Stomach (tissue), 9 donors: Measurements from ENCODE around the gene S100A5. TPM values are rescaled to one million over a fixed set of nuclear protein-coding genes. Genes with fewer than 3 reads are reported as not detected.
"Not testable (repeated sequence)": the region's sequence is repeated elsewhere in the genome, so short reads cannot be mapped to it uniquely, and the experiment has no call there.

ENCODE experiments used
- DNase-seq, 2 donors: peaks; one replicate each; pipeline versions ENCODE4 v3.0.0 to v3.0.0-alpha.2; 2013 to 2019
- H3K27ac ChIP-seq, 5 donors: fragments of 200-600 bp in 4 of 5; sonication (generic) in 4 of 5; one replicate each; pipeline ENCODE4 v1.5.1; 2013 to 2019; ENCODE audit warnings: mild to moderate bottlenecking in 1 of 5, moderate library complexity in 1 of 5
- H3K27me3 ChIP-seq, 3 donors: fragments of 200-600 bp; sonication (generic); one replicate each; pipeline ENCODE4 v1.5.1; 2017 to 2019; ENCODE audit warnings: mixed run types in 1 of 3
- H3K36me3 ChIP-seq, 4 donors: fragments of 200-600 bp; sonication (generic); 1 replicate in 3 of 4; 2 replicates in 1 of 4; pipeline ENCODE4 v1.5.1; 2016 to 2019
- H3K4me1 ChIP-seq, 4 donors: fragments of 200-600 bp; sonication (generic); one replicate each; pipeline ENCODE4 v1.5.1; 2016 to 2019
- H3K4me3 ChIP-seq, 4 donors: fragments of 200-600 bp; sonication (generic) in 3 of 4; one replicate each; pipeline ENCODE4 v1.5.1; 2016 to 2019; ENCODE audit warnings: mild to moderate bottlenecking in 1 of 4
- H3K9me3 ChIP-seq, 4 donors: fragments of 200-600 bp; sonication (generic); one replicate each; pipeline ENCODE4 v1.5.1; 2016 to 2019
- EP300 ChIP-seq: sonication (generic); formaldehyde crosslinking; IDR thresholded peaks from one replicate; pipeline ENCODE4 v1.6.1; 2017; ENCODE audit warnings: antibody characterized with exemption
- POLR2A ChIP-seq, 4 donors: fragments of 450-650 bp; IDR thresholded peaks; one replicate each; pipeline ENCODE4 v1.6.1; 2016; ENCODE audit warnings: antibody characterized with exemption in 4 of 4, control low read depth in 2 of 4, mild to moderate bottlenecking in 1 of 4, moderate library complexity in 1 of 4
- POLR2AphosphoS5 ChIP-seq, 3 donors: sonication (generic); formaldehyde crosslinking; IDR thresholded peaks; one replicate each; pipeline ENCODE4 v1.6.1; 2016; ENCODE audit warnings: antibody characterized with exemption in 3 of 3
- WGBS, 5 donors: extraction: QIAGEN DNeasy Blood & Tissue Kit in 3 of 5; methylation state at CpG; one replicate each; pipeline versions ENCODE4 v1.1.5 to v1.1.7; 2013 to 2018; 5-methylcytosine and 5-hydroxymethylcytosine counted together
- intact Hi-C: fragments of 100-400 bp; cut with DNase I; formaldehyde crosslinking; loops from one replicate; pipeline ENCODE4 v1.15.1; 2023; ENCODE audit warnings: low total_unique reads
- polyA plus RNA-seq, 3 donors: library from polyadenylated mRNA; stranded (reverse); fragments of 200-250 nt; gene quantifications; one replicate each; pipeline ENCODE4 v1.2.3, GENCODE V29; 2013
- total RNA-seq, 5 donors: library from RNA; depleted of rRNA; stranded (reverse); fragments of >200 nt; gene quantifications; one replicate each; pipeline versions ENCODE4 v1.1.0 to v1.2.3, GENCODE V29; 2014 to 2016
- TF ChIP-seq, protein P1 (sequence below), 7 experiments: fragments of 450-650 bp in 4 of 7; fragments of 200-600 bp in 3 of 7; sonication (generic) in 3 of 7; IDR thresholded peaks; one replicate each; pipeline ENCODE4 v1.5.1; 2016 to 2019; ENCODE audit warnings: antibody characterized with exemption in 7 of 7, control low read depth in 2 of 7, mild to moderate bottlenecking in 1 of 7
- donor health status: healthy with polysubstance abuse.
- donor health status: Bipolar disorder and iron deficiency.
- donor health status: healthy.

Gene S100A5
- total and polyA plus RNA-seq, 8 donors, result not detected

DNA sequence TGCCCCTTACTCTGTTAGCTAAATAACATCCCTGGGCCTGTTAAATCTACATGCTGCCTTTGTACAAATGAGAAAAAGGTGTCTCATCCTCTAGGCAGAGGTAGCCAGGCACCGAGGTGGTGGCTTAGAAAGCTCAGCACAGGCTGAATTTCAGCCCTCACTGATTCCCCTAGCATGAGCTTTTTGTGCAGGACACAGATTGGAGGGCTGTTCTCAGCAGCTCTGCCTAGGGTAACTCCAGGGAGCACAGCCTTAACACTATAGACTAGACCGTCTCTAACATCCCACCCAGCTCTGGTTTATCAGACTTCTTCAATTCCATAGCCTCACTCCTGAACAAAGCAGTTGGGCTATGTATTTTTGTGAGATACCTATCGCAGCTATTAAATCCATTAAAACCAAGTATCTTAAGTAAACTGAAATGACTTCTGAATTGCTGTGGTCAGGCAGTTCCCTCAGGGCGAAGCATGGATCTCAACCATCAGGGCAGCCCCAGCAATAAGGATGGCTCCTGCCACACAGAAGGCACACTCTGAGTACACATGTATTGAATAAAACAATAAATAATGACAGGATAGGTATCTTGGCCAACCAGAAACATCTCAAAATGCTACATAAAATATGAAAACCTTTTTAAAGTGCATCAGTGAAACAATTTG is 19.8 kb downstream of the S100A5 start:
- intact Hi-C loops, result no loop called here
- Histone ChIP-seq H3K27me3 (no peaks in the 10 kb centered on the region), H3K36me3 (no peaks in the 10 kb centered on the region), H3K4me3 (no peak overlapping the region), H3K27ac (no peak overlapping the region), H3K9me3 (no peaks in the 10 kb centered on the region), H3K4me1 (peaks cover 0 to 7% (median 3%) of the 10 kb centered on the region in 4 donors)
- no peak for DNase-seq
- TF ChIP-seq EP300, result no peak
- no peak for TF ChIP-seq POLR2AphosphoS5 (IDR thresholded peaks at IDR 0.05)
- TF ChIP-seq POLR2A (IDR thresholded peaks at IDR 0.05), result no peak
- TF ChIP-seq, protein P1, sequence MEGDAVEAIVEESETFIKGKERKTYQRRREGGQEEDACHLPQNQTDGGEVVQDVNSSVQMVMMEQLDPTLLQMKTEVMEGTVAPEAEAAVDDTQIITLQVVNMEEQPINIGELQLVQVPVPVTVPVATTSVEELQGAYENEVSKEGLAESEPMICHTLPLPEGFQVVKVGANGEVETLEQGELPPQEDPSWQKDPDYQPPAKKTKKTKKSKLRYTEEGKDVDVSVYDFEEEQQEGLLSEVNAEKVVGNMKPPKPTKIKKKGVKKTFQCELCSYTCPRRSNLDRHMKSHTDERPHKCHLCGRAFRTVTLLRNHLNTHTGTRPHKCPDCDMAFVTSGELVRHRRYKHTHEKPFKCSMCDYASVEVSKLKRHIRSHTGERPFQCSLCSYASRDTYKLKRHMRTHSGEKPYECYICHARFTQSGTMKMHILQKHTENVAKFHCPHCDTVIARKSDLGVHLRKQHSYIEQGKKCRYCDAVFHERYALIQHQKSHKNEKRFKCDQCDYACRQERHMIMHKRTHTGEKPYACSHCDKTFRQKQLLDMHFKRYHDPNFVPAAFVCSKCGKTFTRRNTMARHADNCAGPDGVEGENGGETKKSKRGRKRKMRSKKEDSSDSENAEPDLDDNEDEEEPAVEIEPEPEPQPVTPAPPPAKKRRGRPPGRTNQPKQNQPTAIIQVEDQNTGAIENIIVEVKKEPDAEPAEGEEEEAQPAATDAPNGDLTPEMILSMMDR (IDR thresholded peaks at IDR 0.05), result no peak
- 62 to 75% (median 67%) methylated on average over 4 of the region's 4 CpGs for WGBS, 5 donors

DNA sequence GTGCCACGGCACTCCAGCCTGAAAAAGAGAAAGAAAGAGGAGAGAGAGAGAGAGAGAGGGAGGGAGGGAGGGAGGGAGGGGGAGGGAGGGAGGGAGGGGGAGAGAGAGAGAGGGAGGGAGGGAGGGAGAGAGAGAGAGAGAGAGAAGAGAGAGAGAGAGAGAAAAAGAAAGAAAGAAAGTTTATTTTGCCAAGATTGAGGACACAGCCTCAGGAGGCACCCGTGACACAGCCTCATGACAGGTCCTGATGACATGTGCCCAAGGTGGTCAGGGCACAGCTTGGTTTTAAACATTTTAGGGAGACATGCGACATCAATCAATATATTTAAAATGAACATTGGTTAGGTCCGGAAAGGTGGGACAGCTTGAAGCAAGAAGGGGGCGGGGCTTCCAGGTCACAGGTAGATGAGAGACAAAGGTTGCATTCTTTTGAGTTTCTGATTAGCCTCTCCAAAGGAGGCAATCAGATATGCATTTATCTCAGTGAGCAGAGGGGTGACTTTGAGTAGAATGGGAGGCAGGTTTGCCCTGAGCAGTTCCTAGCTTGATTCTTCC is 20.5 kb downstream of the S100A5 start:
- H3K36me3 ChIP-seq, H3K27ac ChIP-seq, H3K4me3 ChIP-seq, intact Hi-C loops, H3K27me3 ChIP-seq, H3K9me3 ChIP-seq: not testable (repeated sequence)
- 49 to 62% (median 54%) methylated on average over 4 to 5 of the region's 5 CpGs for WGBS, 5 donors
- peak in 1 of 2 donors; percentile 59 for DNase-seq
- H3K4me1 ChIP-seq, result peaks cover 6 to 14% (median 9%) of the 10 kb centered on the region in 4 donors

DNA sequence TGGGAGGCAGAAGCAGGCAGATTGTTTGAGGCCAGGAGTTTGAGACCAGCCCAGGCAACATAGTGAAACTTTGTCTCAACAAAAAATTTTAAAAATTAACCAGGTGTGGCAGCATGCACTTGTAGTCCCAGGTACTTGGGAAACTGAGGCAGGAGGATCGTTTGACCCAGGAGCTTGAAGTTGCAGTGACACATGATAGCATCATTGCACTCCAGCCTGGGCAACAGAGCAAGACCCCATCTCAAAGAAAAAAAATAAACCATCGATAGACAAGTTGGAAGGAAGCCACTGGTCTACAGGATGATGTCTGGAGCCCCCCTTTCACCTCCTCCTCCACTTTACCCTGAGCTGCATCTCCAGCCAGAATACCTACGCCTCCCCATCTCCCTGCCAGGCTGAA is 21.5 kb downstream of the S100A5 start:
- H3K36me3 ChIP-seq, result no peaks in the 10 kb centered on the region
- H3K4me1 ChIP-seq, result peaks cover 6 to 20% (median 10%) of the 10 kb centered on the region in 4 donors
- no peak for DNase-seq
- H3K27ac ChIP-seq, result no peak overlapping the region
- H3K4me3 ChIP-seq, result no peak overlapping the region
- intact Hi-C loops, result loop anchor here (5.0 kb wide), 1 partner anchor 43 kb away; no protein-coding TSS in a partner anchor
- 89 to 96% (median 91%) methylated on average over 3 of the region's 3 CpGs for WGBS, 5 donors
- H3K27me3 ChIP-seq, result no peaks in the 10 kb centered on the region
- no peaks in the 10 kb centered on the region for H3K9me3 ChIP-seq
- TF ChIP-seq, protein P1 (IDR thresholded peaks at IDR 0.05), result no peak
- TF ChIP-seq EP300, result no peak
- TF ChIP-seq POLR2AphosphoS5 (IDR thresholded peaks at IDR 0.05), result no peak
- TF ChIP-seq POLR2A (IDR thresholded peaks at IDR 0.05), result no peak

DNA sequence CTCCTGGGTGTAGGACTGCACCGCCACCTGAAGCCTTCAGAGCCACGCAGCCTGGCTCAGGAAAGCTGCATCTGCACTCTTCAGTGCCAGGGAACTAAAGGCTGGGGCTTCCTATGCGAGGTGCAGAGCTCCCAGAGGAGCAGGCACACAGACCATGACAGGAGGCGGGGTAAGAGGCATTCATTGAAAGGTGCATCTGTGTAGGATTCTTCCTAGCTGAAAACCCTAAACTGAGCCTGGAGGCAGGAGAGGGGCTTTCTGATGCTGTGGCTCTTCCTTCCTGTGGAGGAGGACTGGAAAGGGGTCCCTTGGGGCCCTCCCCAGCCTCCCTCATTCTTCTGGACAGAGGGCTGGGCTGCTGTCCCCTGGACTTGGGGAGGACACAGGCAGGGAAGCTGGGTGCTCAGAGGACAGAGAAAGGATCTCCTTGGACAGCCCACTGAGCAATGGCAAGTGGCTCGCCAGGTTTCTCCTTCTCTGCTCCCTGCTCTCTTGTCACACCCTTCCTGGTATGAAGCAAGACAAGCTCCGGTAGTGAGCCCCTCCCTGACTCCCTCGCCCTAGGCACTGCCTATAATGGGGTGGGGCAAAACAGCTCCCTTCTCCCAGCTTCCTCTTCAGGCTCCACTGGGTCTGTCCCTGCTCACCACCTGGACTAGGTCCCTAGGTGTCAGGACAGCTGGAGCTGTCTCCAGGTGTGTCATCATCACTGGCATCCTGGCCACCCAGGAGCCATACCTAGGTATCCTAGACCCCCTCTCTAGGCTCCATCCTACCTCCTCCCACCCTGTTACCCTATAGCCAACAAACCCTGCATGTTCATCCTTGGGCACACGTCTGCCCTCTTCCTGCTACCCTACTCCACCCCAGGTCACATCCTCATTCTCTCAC is 25.0 kb downstream of the S100A5 start:
- Histone ChIP-seq H3K36me3 (no peaks in the 10 kb centered on the region), H3K9me3 (no peaks in the 10 kb centered on the region), H3K4me1 (peaks cover 11 to 27% (median 12%) of the 10 kb centered on the region in 4 donors), H3K27ac (peak overlapping the region; percentile 54 to 85 (median 81)), H3K27me3 (no peaks in the 10 kb centered on the region), H3K4me3 (no peak overlapping the region)
- DNase-seq, result peak; percentile 69 to 87
- intact Hi-C loops, result loop anchor here (5.0 kb wide), 1 partner anchor 47 kb away; no protein-coding TSS in a partner anchor
- whole genome bisulfite sequencing, 5 donors, result 32 to 50% (median 48%) methylated on average over 8 of the region's 8 CpGs
- no peak for TF ChIP-seq EP300
- no peak for TF ChIP-seq POLR2A (IDR thresholded peaks at IDR 0.05)
- peak in 2 of 3 donors; percentile 63 to 68 for TF ChIP-seq POLR2AphosphoS5 (IDR thresholded peaks at IDR 0.05)

DNA sequence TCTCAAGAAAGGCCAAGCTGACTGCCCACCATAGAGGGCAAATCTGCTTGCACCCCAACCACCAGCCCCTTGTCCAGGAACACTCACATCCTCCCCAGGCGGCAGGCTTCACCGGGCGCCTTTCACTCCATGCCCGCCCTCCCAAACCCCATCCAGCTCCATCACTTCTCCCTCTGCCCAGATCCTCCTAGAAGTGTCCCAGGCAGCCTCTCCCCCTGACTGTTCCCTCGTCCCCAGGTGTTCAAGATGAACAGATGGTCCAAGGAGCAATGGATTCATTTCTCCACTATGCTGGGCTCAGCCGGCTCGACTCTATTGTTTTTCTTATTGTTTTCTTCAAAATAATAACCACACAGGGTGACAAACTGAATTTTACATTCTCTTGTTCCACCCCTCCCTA is 27.1 kb downstream of the S100A5 start:
- H3K9me3 ChIP-seq, result no peaks in the 10 kb centered on the region
- no peak overlapping the region for H3K27ac ChIP-seq
- no peaks in the 10 kb centered on the region for H3K27me3 ChIP-seq
- no peaks in the 10 kb centered on the region for H3K36me3 ChIP-seq
- peaks cover 12 to 29% (median 12%) of the 10 kb centered on the region in 4 donors for H3K4me1 ChIP-seq
- TF ChIP-seq EP300 (no peak), POLR2A (IDR thresholded peaks at IDR 0.05) (no peak), POLR2AphosphoS5 (IDR thresholded peaks at IDR 0.05) (no peak)
- TF ChIP-seq, protein P1 (IDR thresholded peaks at IDR 0.05), result no peak
- no peak overlapping the region for H3K4me3 ChIP-seq
- 93 to 96% (median 94%) methylated on average over 7 of the region's 7 CpGs for WGBS, 5 donors
- no peak for DNase-seq
- intact Hi-C loops, result loop anchor here (5.0 kb wide), 1 partner anchor 59 kb away; no protein-coding TSS in a partner anchor
